HEK293 (cell line): ENCODE results near the gene LRP3.
"Not testable (repeated sequence)": the region's sequence is repeated elsewhere in the genome, so short reads cannot be mapped to it uniquely, and the experiment has no call there.

Experiments used
- CTCF ChIA-PET: fragments of 350-600 bp; formaldehyde crosslinking; extraction: SDS; loops from one replicate; lab custom pipeline; 2021; ENCODE audit warnings: antibody characterized with exemption; lab: Yijun Ruan, JAX
- POLR2A ChIA-PET: fragments of 300-600 bp; formaldehyde crosslinking; extraction: SDS; loops from one replicate; lab custom pipeline; 2020; ENCODE audit warnings: antibody characterized with exemption, inconsistent platforms; lab: Yijun Ruan, JAX
- H3K27ac ChIP-seq: fragments of 200-500 bp; sonication (Bioruptor generic); 2 replicates; pipeline ENCODE4 v1.5.1; 2014; ENCODE audit warnings: low read depth, low read length, control low read depth, inconsistent platforms; ENCODE audit errors: extremely low read depth
- H3K36me3 ChIP-seq, 2 experiments: fragments of 200-500 bp in 1 of 2; sonication (Bioruptor generic) in 1 of 2; 1 replicate in 1 of 2; 2 replicates in 1 of 2; pipeline ENCODE4 v1.5.1; 2014 to 2017; ENCODE audit warnings: inconsistent platforms in 2 of 2, low read length in 2 of 2; ENCODE audit not compliant: control insufficient read depth in 2 of 2, insufficient read depth in 1 of 2
- H3K4me1 ChIP-seq: fragments of 200-500 bp; sonication (Bioruptor generic); 2 replicates; pipeline ENCODE4 v1.5.1; 2014; ENCODE audit warnings: mild to moderate bottlenecking, low read length, inconsistent platforms; ENCODE audit not compliant: control insufficient read depth, insufficient read depth
- H3K4me3 ChIP-seq: 2 replicates; pipeline ENCODE4 v1.5.1; 2011; ENCODE audit warnings: low read depth, mild to moderate bottlenecking, control low read depth, low read length, moderate library complexity
- H3K9me3 ChIP-seq: fragments of 200-500 bp; sonication (Bioruptor generic); 2 replicates; pipeline ENCODE4 v1.5.1; 2014; ENCODE audit warnings: low read depth, low read length, inconsistent platforms; ENCODE audit not compliant: control insufficient read depth, insufficient read depth
- EGR2 ChIP-seq: fragments of 450-650 bp; formaldehyde crosslinking; IDR thresholded peaks from 2 replicates; pipeline ENCODE4 v1.5.1; 2016; ENCODE audit warnings: low read depth, missing biosample characterization, missing genetic modification characterization
- KLF8 ChIP-seq: fragments of 450-650 bp; formaldehyde crosslinking; IDR thresholded peaks from 2 replicates; pipeline ENCODE4 v1.5.1; 2016; ENCODE audit warnings: missing biosample characterization, missing genetic modification characterization
- SP2 ChIP-seq: fragments of 450-650 bp; formaldehyde crosslinking; IDR thresholded peaks from 2 replicates; pipeline ENCODE4 v1.5.1; 2016; ENCODE audit warnings: missing biosample characterization, missing genetic modification characterization
- SP3 ChIP-seq: fragments of 450-650 bp; formaldehyde crosslinking; IDR thresholded peaks from 2 replicates; pipeline ENCODE4 v1.5.1; 2016; ENCODE audit warnings: missing biosample characterization, missing genetic modification characterization
- ZBTB26 ChIP-seq: fragments of 450-650 bp; formaldehyde crosslinking; optimal IDR thresholded peaks from 2 replicates; pipeline ENCODE3; 2016; ENCODE audit warnings: missing biosample characterization, mild to moderate bottlenecking, missing genetic modification characterization
- ZFHX2 ChIP-seq: fragments of 450-650 bp; formaldehyde crosslinking; conservative IDR thresholded peaks from 2 replicates; pipeline ENCODE4 v1.5.1; 2016; ENCODE audit warnings: missing biosample characterization, missing genetic modification characterization
- ZNF114 ChIP-seq: fragments of 450-650 bp; formaldehyde crosslinking; IDR thresholded peaks from 2 replicates; pipeline ENCODE4 v1.5.0; 2017; ENCODE audit warnings: missing biosample characterization, missing genetic modification characterization
- ZNF121 ChIP-seq: fragments of 450-650 bp; formaldehyde crosslinking; IDR thresholded peaks from 2 replicates; pipeline ENCODE4 v1.5.1; 2016; ENCODE audit warnings: missing biosample characterization, missing genetic modification characterization
- ZNF157 ChIP-seq: fragments of 450-650 bp; formaldehyde crosslinking; IDR thresholded peaks from 2 replicates; pipeline ENCODE4 v1.5.1; 2016; ENCODE audit warnings: missing biosample characterization, missing genetic modification characterization
- ZNF174 ChIP-seq: fragments of 450-650 bp; formaldehyde crosslinking; IDR thresholded peaks from 2 replicates; pipeline ENCODE4 v1.5.0; 2017; ENCODE audit warnings: missing biosample characterization, mild to moderate bottlenecking, missing genetic modification characterization
- ZNF184 ChIP-seq: fragments of 450-650 bp; IDR thresholded peaks from 2 replicates; pipeline ENCODE4 v1.5.1; 2018; ENCODE audit warnings: missing biosample characterization, mild to moderate bottlenecking, missing genetic modification characterization
- ZNF248 ChIP-seq: fragments of 450-650 bp; formaldehyde crosslinking; IDR thresholded peaks from 2 replicates; pipeline ENCODE4 v1.5.1; 2017; ENCODE audit warnings: missing biosample characterization, missing genetic modification characterization
- ZNF280D ChIP-seq: fragments of 450-650 bp; formaldehyde crosslinking; IDR thresholded peaks from 2 replicates; pipeline ENCODE4 v1.5.1; 2016; ENCODE audit warnings: missing biosample characterization, missing genetic modification characterization
- ZNF341 ChIP-seq: fragments of 450-650 bp; formaldehyde crosslinking; IDR thresholded peaks from 2 replicates; pipeline ENCODE4; 2016; ENCODE audit warnings: low read depth, missing biosample characterization, missing genetic modification characterization
- ZNF639 ChIP-seq: fragments of 450-650 bp; formaldehyde crosslinking; IDR thresholded peaks from 2 replicates; pipeline ENCODE4 v1.5.1; 2016; ENCODE audit warnings: missing biosample characterization, missing genetic modification characterization
- ZNF670 ChIP-seq: fragments of 450-650 bp; formaldehyde crosslinking; IDR thresholded peaks from 2 replicates; pipeline ENCODE4 v1.5.1; 2016; ENCODE audit warnings: missing biosample characterization, missing genetic modification characterization, low read depth
- ZNF707 ChIP-seq: fragments of 450-650 bp; formaldehyde crosslinking; IDR thresholded peaks from 2 replicates; pipeline ENCODE4 v1.5.1; 2016; ENCODE audit warnings: missing biosample characterization, missing genetic modification characterization
- ZNF785 ChIP-seq: fragments of 450-650 bp; formaldehyde crosslinking; IDR thresholded peaks from 2 replicates; pipeline ENCODE4 v1.5.1; 2016; ENCODE audit warnings: missing biosample characterization, missing genetic modification characterization
- ZSCAN18 ChIP-seq: fragments of 450-650 bp; formaldehyde crosslinking; IDR thresholded peaks from 2 replicates; pipeline ENCODE4 v1.5.1; 2016; ENCODE audit warnings: missing biosample characterization, missing genetic modification characterization

LRP3 gene

GRCh38 chr19:33189453-33189852, 4.7 kb upstream of the LRP3 start:
- no peak overlapping the region for H3K27ac ChIP-seq
- peaks cover 5% of the 10 kb centered on the region; the same call in 1 of the 2 replicates for H3K4me1 ChIP-seq
- ChIA-PET POLR2A (interaction anchor here (1.7 kb wide), 1 partner anchor 13 kb away, joined by 5 read pairs; no protein-coding TSS in a partner anchor), CTCF (interaction anchor here (1.0 to 12.3 kb wide), 4 partner anchors 18 to 63 kb away, joined by 3 to 154 read pairs (median 6); no protein-coding TSS in a partner anchor)
- H3K4me3 ChIP-seq = no peak overlapping the region
- no peaks in the 10 kb centered on the region; the same call in 1 of the 2 replicates for H3K9me3 ChIP-seq
- TF ChIP-seq EGR2 (tag by site-specific recombination) (peak; percentile 98), ZSCAN18 (tag by site-specific recombination) (no peak), SP2 (tag by site-specific recombination) (peak; percentile 43; the same call in 1 of the 2 replicates), KLF8 (tag by site-specific recombination) (no peak), ZFHX2 (tag by site-specific recombination) (peak; percentile 98), SP3 (peak; percentile 67), ZNF184 (tag by site-specific recombination) (no peak), ZNF670 (no peak)
- H3K36me3 ChIP-seq = no peaks in the 10 kb centered on the region

GRCh38 chr19:33191092-33191491, 3.0 kb upstream of the LRP3 start:
- not testable (repeated sequence) for H3K27ac ChIP-seq

GRCh38 chr19:33191501-33191900, 2.6 kb upstream of the LRP3 start:
- H3K36me3 ChIP-seq = peaks cover 1 to 6% of the 10 kb centered on the region in 2 experiments
- no peak for TF ChIP-seq ZNF157 (tag by site-specific recombination)
- no peak for TF ChIP-seq ZNF121 (tag by site-specific recombination)
- TF ChIP-seq ZNF785 (tag by site-specific recombination) = no peak
- no peak for TF ChIP-seq ZNF707 (tag by site-specific recombination)
- no peak for TF ChIP-seq KLF8 (tag by site-specific recombination)
- TF ChIP-seq ZNF639 (tag by site-specific recombination) = no peak
- no peak for TF ChIP-seq ZNF341 (tag by site-specific recombination)
- TF ChIP-seq ZBTB26 (tag by site-specific recombination) = peak; percentile 13
- peak; percentile 5; the same call in 1 of the 2 replicates for TF ChIP-seq ZNF248 (tag by site-specific recombination)
- TF ChIP-seq EGR2 (tag by site-specific recombination) = peak; percentile 17; the same call in 1 of the 2 replicates
- TF ChIP-seq ZNF114 (tag by site-specific recombination) = no peak
- TF ChIP-seq ZNF174 (tag by site-specific recombination) = no peak
- no peak for TF ChIP-seq ZNF280D
- H3K4me1 ChIP-seq = peaks cover 15% of the 10 kb centered on the region
- H3K27ac ChIP-seq = no peak overlapping the region
- CTCF ChIA-PET = interaction anchor here (0.5 to 12.3 kb wide), 9 partner anchors 7 to 703 kb away, joined by 3 to 154 read pairs (median 5); no protein-coding TSS in a partner anchor
- no peaks in the 10 kb centered on the region; the same call in 1 of the 2 replicates for H3K9me3 ChIP-seq
- no peak overlapping the region for H3K4me3 ChIP-seq
- POLR2A ChIA-PET = interaction anchor here (0.8 to 0.9 kb wide), 2 partner anchors 14 to 15 kb away, joined by 4 read pairs; no protein-coding TSS in a partner anchor

More at GRCh38 chr19:33191092-33191491, 3.0 kb upstream of the LRP3 start:
- H3K4me3 ChIP-seq, H3K9me3 ChIP-seq, POLR2A ChIA-PET, H3K36me3 ChIP-seq: not testable (repeated sequence)
- CTCF ChIA-PET = interaction anchor here (0.5 to 12.3 kb wide), 6 partner anchors 19 to 703 kb away, joined by 3 to 154 read pairs (median 4); no protein-coding TSS in a partner anchor
- H3K4me1 ChIP-seq = peaks cover 15% of the 10 kb centered on the region
- TF ChIP-seq ZNF121 (tag by site-specific recombination) (peak; percentile 96), ZNF248 (tag by site-specific recombination) (0 out of 2 replicates have a peak, but pooled peaks have one; percentile 4)
